Left renal cortex interstitium (tissue), 4 donors: ENCODE data around the gene SLC25A39. TPM values are rescaled to one million over a fixed set of nuclear protein-coding genes. Genes with fewer than 3 reads are reported as not detected.

Experiments used
- DNase-seq, 4 donors: peaks; one replicate each; pipeline ENCODE4 v3.0.0-alpha.2; 2013; ENCODE audit warnings: low read depth in 4 of 4, low spot score in 2 of 4, missing footprints in 1 of 4
- polyA plus RNA-seq, 4 donors: library from polyadenylated mRNA; unstranded; fragments of 120-200 nt; gene quantifications; one replicate each; pipeline ENCODE4 v1.2.1, GENCODE V29; 2013; ENCODE audit not compliant: insufficient read length in 4 of 4

Gene SLC25A39
- polyA plus RNA-seq, 4 donors, result 89.3 to 120 (median 107) TPM

GRCh38 chr17:44314869-44315661 is 9.6 kb downstream of the SLC25A39 start:
- DNase-seq, result no peak

GRCh38 chr17:44314524-44314868 is 10.1 kb downstream of the SLC25A39 start:
- DNase-seq, result no peak

- DNase-seq, result no peak
Measured at GRCh38 chr17:44314031-44314430, 10.6 kb downstream of the SLC25A39 start.

GRCh38 chr17:44312396-44313104 is 12.1 kb downstream of the SLC25A39 start:
- no peak for DNase-seq

DNA sequence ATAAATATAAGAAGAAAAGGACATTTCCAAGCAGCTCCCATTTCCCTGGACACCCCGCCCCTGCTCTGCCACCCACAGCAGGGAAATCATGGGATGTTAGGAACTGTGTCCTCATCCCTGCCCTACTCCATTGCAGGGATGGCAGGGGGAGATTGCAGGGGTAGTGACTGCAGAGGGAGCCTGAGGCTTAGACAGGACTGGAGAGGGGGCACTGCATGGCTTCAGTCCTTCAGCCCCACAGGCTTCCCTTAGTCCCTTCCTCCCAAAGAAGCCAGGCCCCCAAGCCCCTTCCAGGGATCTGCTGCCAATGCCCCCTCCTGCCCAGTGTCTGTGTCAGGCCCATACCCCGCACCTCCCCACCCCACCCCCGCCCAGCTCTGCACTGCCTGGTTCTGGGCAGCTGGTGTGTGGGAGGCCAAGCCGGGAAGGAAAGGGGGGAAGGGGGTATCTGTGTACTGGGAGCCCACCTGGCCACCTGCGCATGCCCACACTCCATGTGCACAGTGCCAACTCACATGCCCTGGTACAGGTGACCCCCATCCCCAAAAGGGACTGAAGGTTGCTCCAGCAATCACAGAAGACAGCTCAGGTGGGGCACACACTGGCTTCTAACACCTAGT is 13.0 kb downstream of the SLC25A39 start:
- no peak for DNase-seq

DNA sequence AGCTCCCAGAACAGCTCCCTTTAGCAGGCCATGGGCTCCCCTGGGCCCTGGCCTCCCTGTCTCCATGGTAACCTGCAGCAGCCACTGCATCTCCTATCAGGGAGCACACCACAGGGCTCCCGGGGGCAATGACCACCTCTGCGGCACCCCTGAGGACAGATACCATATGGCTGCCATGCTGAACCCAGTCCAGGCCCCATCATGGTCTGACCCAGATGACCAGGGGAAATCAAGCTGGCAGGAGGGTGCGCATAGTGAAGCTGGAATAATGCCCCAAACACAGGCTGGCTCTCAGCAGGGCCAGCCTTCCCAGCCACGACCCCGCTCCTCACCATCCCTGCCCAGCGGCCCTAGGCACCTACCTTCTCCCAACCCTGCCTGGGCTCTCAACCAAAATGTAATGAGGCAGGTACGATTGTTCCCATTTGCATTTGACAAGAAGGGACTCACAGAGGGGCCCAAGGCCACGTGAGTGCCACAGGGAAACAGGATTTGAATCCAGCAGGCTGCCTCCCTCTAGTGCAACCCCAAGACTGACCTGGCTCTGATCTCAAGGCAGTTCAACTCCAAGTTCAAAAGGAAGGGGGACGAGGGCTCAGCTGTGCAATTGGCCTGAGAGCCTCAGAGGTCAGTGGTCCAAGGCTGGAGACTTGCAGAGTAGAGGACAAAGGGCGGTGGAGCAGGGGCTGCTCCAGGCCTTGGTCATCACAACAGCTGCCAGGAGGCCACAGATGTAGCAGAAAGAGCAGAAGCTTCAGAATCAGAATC is 13.8 kb downstream of the SLC25A39 start:
- DNase-seq, result no peak

DNA sequence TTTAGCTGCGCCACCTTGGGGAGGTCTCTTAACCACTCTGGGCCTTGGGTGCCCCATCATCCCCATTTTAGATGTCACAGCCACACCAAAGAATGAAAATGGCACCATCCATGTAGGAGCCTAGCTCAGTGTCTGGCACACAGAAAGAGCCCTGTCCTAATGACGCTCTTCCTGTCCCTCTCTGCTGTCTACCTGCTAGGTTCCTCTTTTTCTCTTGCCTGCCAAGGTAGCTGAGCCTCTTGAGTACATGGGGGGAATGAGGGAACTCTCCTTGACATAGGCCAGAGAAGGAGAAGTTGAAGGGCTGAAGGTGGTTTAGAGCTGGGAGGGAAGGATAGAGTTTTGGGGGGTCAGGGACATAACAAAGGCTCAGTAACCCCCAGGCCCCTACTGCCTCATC is 14.4 kb downstream of the SLC25A39 start:
- DNase-seq, result no peak

DNA sequence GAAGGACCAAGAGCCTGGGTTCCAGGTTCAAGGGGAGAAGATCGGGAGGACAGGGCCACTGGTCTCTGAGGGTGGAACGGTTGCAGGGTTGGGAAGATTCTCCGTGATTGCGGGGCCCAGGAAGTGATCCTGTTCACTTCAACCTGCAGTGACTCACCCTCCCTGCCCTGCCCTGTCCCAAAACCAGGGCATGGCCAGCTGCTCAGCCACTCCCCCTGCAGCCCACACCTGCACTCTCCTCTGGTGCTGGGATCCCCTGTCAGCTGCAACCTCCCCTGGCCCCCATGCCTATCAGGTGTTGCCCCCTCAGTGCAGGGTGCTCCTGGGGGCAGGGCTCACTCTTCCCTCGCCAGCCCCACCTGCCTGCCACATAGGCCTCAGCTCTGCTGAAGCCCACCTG is 15.2 kb downstream of the SLC25A39 start:
- DNase-seq, result no peak

DNA sequence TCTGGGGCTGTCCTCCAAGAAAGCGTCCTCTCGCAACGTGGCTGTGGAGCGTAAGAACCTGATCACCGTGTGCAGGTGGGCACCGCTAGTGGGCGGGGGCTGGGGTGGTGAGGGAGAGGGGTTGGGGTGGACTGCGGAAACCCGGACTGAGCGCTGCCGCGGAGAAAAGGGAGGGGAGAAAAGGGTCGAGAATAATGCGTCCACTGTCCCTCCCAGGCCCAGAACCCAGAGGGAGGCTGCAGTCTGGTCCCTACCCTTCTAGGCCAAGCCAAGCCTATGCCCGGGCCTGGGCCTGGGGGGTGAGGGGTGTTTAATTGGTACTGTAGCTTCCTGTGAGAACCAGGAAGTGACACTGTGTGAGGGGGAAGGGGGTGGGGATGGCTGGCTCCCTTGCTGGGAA is 15.8 kb downstream of the SLC25A39 start:
- no peak for DNase-seq

DNA sequence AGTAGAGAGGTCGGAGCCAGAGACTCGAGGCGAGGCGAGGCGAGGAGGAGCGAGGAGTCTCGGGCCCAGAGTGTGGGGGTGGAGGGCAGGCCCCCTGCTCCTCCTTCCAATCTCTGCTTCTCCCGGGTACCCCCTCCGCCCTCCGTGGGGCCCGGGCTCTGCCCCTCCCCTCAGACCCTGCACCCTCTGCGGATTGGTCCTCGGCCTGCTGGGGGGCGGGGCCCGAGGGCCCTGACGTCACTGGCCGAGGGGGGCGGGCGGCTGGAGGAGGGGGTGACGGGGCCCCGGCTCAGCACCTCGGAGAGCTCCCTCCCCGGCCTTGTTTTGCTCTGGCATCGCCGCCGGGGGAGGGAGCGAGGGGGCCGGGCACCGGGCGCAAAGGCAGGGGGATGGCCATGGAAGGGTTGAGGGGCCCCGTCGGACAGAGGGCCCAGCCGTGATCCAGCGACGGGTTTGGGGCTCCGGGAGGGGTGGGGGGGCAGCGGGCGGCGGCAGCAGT is 16.3 kb downstream of the SLC25A39 start, which contains the start of gene RUNDC3A:
Gene RUNDC3A, plus strand, starts transcription at position 282 of the 499 bp plus-strand sequence. CDS start 232 bp downstream, outside the sequence.
- DNase-seq, result peak in 3 of 4 donors; percentile 78 to 86 (median 81)

- DNase-seq, result no peak
Measured at GRCh38 chr17:44307387-44308186, 17.0 kb downstream of the SLC25A39 start.

DNA sequence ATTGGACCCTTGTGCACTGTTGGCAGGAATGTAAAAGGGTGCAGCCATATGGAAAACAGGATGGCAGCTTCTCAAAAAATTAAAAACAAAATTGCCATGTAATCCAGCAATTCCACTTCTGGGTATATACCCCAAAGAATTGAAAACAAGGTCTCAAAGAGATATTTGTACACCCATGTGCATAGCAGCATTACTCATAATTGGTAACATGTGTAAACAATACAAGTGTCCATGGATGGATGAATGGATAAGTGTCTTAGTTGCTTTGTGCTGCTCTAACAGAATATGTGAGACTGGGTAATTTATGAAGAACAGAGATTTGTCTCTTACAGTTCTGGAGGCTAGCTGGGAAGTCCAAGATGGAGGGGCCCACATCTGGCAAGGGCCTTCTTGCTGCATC is 20.0 kb downstream of the SLC25A39 start:
- DNase-seq, result no peak

DNA sequence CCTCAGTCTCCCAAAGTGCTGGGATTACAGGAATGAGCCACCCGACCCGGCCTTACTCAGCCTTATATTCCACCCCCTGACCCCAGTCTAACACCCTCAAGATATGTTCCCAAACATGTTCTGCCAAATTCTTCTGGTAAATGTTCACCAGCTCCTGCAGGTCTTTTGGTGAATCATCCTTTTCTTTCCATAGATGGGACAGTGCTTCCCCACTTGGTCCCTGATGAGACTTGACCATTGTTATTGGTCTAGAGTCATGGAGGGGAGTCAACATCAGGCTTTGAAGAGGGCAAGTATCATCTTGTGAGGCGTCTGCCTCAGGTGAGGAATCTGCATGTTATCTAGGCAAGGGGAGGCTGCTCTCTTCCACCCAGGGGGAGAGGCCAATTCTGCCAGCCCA is 26.6 kb downstream of the SLC25A39 start:
- DNase-seq, result no peak

- DNase-seq, result no peak
Measured at GRCh38 chr17:44293509-44294226, 31.0 kb downstream of the SLC25A39 start.

GRCh38 chr17:44287651-44288050 is 37.0 kb downstream of the SLC25A39 start:
- no peak for DNase-seq

DNA sequence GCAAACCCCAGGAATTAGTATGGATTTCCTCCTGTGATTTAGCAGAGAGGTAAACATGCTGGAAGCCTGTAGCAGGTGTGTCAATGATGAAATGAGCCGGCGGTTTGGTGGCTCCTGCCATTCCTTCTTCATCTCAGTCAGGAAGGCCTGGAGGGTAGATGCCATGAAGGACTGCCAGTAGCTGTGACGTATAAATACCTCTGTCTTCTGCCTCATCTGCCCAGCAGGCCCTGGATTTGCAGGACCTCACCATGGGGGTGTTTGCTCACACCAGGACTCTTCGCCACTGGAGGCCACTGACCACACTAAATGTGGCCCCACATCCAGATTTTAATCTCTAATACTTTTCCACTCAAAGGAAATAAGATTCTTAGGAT is 40.6 kb downstream of the SLC25A39 start:
- DNase-seq, result no peak

- no peak for DNase-seq
Measured at GRCh38 chr17:44283344-44284023, 41.1 kb downstream of the SLC25A39 start.

GRCh38 chr17:44282264-44282663 is 42.4 kb downstream of the SLC25A39 start:
- no peak for DNase-seq

DNA sequence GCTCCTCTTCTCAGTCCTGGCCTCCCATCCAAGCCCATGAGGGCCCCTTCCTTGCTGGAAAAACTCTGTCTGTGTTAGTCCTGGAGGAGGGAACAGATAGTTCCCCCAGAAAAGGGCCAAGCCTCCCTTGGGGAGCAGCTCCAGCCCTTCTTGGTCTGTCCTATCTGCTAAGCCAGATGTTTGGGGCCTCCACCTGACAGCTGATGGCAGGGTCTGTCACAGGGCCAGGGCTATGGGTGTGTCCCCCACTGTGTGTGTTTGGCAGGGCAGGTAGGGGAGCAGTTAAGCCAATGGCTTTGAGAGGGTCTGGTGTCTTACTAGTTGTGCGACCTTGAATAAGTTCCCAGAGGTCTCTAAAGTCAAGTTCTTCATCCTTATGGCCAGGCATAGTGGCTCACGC is 43.1 kb downstream of the SLC25A39 start:
- no peak for DNase-seq
